Right lobe of liver (tissue), 4 donors: Measurements from ENCODE around the gene MOB3B.

Source experiments
- POLR2A ChIP-seq: fragments of 450-650 bp; IDR thresholded peaks from one replicate; pipeline ENCODE4 v1.6.1; 2017; ENCODE audit warnings: antibody characterized with exemption, mild to moderate bottlenecking
- TF ChIP-seq, protein P1 (sequence below), 4 donors: fragments of 200-600 bp in 3 of 4; fragments of 450-650 bp in 1 of 4; IDR thresholded peaks; one replicate each; pipeline versions ENCODE4 v1.5.1 to v1.8.0; 2016 to 2022; ENCODE audit warnings: antibody characterized with exemption in 4 of 4, mild to moderate bottlenecking in 2 of 4
- donor health status: DM: no; HTN: no; CAD: no.
- donor health status: DM: no; HTN: no; CAD: no.
- donor health status: DM: no; HTN: yes; CAD: no.

DNA sequence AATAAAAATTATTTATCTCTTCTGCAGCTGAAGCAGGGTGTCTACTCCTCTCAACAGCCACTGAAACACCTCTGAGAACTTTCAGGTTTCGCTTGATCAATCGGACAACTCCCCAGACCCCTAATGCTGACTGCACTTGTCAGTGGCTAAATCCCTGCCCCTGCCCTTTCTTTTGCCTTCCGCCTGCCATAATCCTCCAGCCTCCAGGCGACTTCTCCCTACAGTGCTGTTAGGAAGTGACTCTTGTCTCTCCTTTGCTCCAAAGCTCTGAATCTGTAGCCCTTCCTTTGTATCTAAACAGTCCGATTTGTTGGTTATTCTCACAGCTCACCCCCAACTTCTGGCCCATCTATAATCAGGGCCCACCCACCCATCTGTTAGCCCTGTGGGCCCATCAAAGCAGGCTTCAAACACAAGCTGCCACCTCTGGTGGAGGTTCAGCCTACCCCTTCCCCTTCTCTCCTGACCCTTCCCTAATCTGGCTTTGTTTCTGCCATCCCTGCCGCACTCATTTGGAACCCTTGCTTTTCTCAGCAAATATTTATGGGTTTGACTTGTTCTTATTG, 59.2 kb downstream of the MOB3B start:
- TF ChIP-seq, protein P1, sequence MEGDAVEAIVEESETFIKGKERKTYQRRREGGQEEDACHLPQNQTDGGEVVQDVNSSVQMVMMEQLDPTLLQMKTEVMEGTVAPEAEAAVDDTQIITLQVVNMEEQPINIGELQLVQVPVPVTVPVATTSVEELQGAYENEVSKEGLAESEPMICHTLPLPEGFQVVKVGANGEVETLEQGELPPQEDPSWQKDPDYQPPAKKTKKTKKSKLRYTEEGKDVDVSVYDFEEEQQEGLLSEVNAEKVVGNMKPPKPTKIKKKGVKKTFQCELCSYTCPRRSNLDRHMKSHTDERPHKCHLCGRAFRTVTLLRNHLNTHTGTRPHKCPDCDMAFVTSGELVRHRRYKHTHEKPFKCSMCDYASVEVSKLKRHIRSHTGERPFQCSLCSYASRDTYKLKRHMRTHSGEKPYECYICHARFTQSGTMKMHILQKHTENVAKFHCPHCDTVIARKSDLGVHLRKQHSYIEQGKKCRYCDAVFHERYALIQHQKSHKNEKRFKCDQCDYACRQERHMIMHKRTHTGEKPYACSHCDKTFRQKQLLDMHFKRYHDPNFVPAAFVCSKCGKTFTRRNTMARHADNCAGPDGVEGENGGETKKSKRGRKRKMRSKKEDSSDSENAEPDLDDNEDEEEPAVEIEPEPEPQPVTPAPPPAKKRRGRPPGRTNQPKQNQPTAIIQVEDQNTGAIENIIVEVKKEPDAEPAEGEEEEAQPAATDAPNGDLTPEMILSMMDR (IDR thresholded peaks at IDR 0.05), result no peak
- no peak for TF ChIP-seq POLR2A
